HCT116 (cell line): ENCODE data around the gene SDC1. TPM values are rescaled to one million over a fixed set of nuclear protein-coding genes. Genes with fewer than 3 reads are reported as not detected.

ENCODE experiments used
- ATAC-seq: fragments of 200-7000 bp; cut with Tn5 transposase; 2 replicates; pipeline ENCODE4 v1.9.1; 2020; ENCODE audit warnings: mild to moderate bottlenecking, moderate library complexity
- BruUV-seq: library from RNA; stranded (reverse); fragments of 400-500 nt; replicated peaks from 2 replicates; lab custom pipeline; 2021; lab: Mats Ljungman, UMichigan
- CTCF ChIA-PET: fragments of 300-600 bp; sonication (Branson Sonifier 250); formaldehyde crosslinking; loops from one replicate; lab custom pipeline; 2021; ENCODE audit warnings: antibody characterized with exemption; lab: Charles Lee
- POLR2A ChIA-PET: fragments of 300-600, 350-600 bp; sonication (Branson Sonifier 250); formaldehyde crosslinking; loops from one replicate; lab custom pipeline; 2021; ENCODE audit warnings: antibody characterized with exemption; lab: Charles Lee
- RAD21 ChIA-PET, 2 experiments: fragments of 300-600 bp; sonication (Branson Sonifier 250); formaldehyde crosslinking; loops; one replicate each; lab custom pipeline; 2023; ENCODE audit warnings: low total read pairs in 2 of 2; ENCODE audit not compliant: uncharacterized antibody in 2 of 2, unreplicated experiment in 2 of 2, low non-redundant PET in 1 of 2; lab: Charles Lee
- DNase-seq: peaks from one replicate; pipeline ENCODE4 v3.0.0-alpha.2; 2010; ENCODE audit warnings: low read depth, low spot score
- H2AFZ ChIP-seq: fragments of 200-600 bp; shearing (Covaris generic), sonication (generic); 2 replicates; pipeline ENCODE4 v1.6.1; 2017; ENCODE audit warnings: low read depth, mixed run types, mixed read lengths, antibody characterized with exemption, low read length; ENCODE audit not compliant: poor library complexity, severe bottlenecking
- H3K27ac ChIP-seq: 2 replicates; pipeline ENCODE4 v1.5.1; 2012; ENCODE audit warnings: low read depth, low read length
- H3K27me3 ChIP-seq: fragments of 200-600 bp; sonication (generic); 2 replicates; pipeline ENCODE4 v1.6.1; 2016; ENCODE audit warnings: mixed run types, low read length, mixed read lengths; ENCODE audit not compliant: insufficient read depth
- H3K36me3 ChIP-seq, 2 experiments: fragments of 200-500 bp in 1 of 2; fragments of 200-600 bp in 1 of 2; sonication (Bioruptor generic) in 1 of 2; sonication (generic) in 1 of 2; 2 replicates each; pipeline versions ENCODE4 v1.5.1 to v1.6.1; 2014 to 2016; ENCODE audit warnings: low read length in 2 of 2, inconsistent platforms in 1 of 2, mixed read lengths in 1 of 2, mixed run types in 1 of 2; ENCODE audit not compliant: insufficient read depth in 2 of 2, control insufficient read depth in 1 of 2
- H3K4me1 ChIP-seq, 2 experiments: fragments of 200-600 bp in 1 of 2; sonication (generic) in 1 of 2; 2 replicates each; pipeline versions ENCODE4 v1.5.1 to v1.6.1; 2012 to 2017; ENCODE audit warnings: low read length in 2 of 2, inconsistent platforms in 1 of 2, mild to moderate bottlenecking in 1 of 2, mixed read lengths in 1 of 2, mixed run types in 1 of 2, moderate library complexity in 1 of 2; ENCODE audit not compliant: insufficient read depth in 2 of 2, control insufficient read depth in 1 of 2
- H3K4me2 ChIP-seq: fragments of 200-600 bp; sonication (generic); 2 replicates; pipeline ENCODE4 v1.6.1; 2017; ENCODE audit warnings: mixed run types, low read length, mixed read lengths
- H3K4me3 ChIP-seq, 2 experiments: fragments of 200-600 bp in 1 of 2; sonication (generic) in 1 of 2; replicated peaks in 1 of 2; 2 replicates each; pipeline ENCODE4 v1.5.1; 2011 to 2016; ENCODE audit warnings: low read length in 2 of 2, control low read depth in 1 of 2, low read depth in 1 of 2, mild to moderate bottlenecking in 1 of 2, mixed read lengths in 1 of 2, mixed run types in 1 of 2
- H3K79me2 ChIP-seq: fragments of 200-600 bp; sonication (generic); 2 replicates; pipeline ENCODE4 v1.6.1; 2017; ENCODE audit warnings: mild to moderate bottlenecking, mixed run types, low read length, moderate library complexity, mixed read lengths; ENCODE audit not compliant: insufficient read depth
- H3K9ac ChIP-seq: fragments of 200-600 bp; sonication (generic); 2 replicates; pipeline ENCODE4 v1.6.1; 2016; ENCODE audit warnings: low read length, mixed read lengths
- H3K9me2 ChIP-seq: fragments of 200-600 bp; sonication (generic), shearing (Covaris generic); 2 replicates; pipeline ENCODE4 v1.6.1; 2017; ENCODE audit warnings: mixed run types, mild to moderate bottlenecking, moderate library complexity; ENCODE audit not compliant: insufficient read depth
- H3K9me3 ChIP-seq, 2 experiments: fragments of 200-500 bp in 1 of 2; fragments of 200-600 bp in 1 of 2; sonication (Bioruptor generic) in 1 of 2; sonication (generic) in 1 of 2; 2 replicates each; pipeline ENCODE4 v1.6.1; 2014 to 2017; ENCODE audit warnings: low read length in 2 of 2, mixed read lengths in 2 of 2, inconsistent platforms in 1 of 2, low read depth in 1 of 2, mild to moderate bottlenecking in 1 of 2, mixed run types in 1 of 2, moderate library complexity in 1 of 2; ENCODE audit not compliant: control insufficient read depth in 1 of 2, insufficient read depth in 1 of 2
- H4K20me1 ChIP-seq: fragments of 200-600 bp; sonication (generic), shearing (Covaris generic); 2 replicates; pipeline ENCODE4 v1.6.1; 2017; ENCODE audit warnings: mixed run types, mild to moderate bottlenecking, moderate library complexity; ENCODE audit not compliant: insufficient read depth
- CBX3 ChIP-seq: IDR thresholded peaks from 2 replicates; pipeline ENCODE4 v1.6.1; 2012; ENCODE audit warnings: low read depth
- CEBPB ChIP-seq: IDR thresholded peaks from 2 replicates; pipeline ENCODE4 v1.6.1; 2012; ENCODE audit warnings: low read depth
- CTCF ChIP-seq, 3 experiments: fragments of 200-600 bp in 1 of 3; sonication (generic) in 1 of 3; IDR thresholded peaks in 2 of 3; conservative IDR thresholded peaks in 1 of 3; 2 replicates each; pipeline ENCODE4 v1.5.1; 2012 to 2017; ENCODE audit warnings: low read depth in 2 of 3, low read length in 2 of 3, antibody characterized with exemption in 1 of 3, borderline replicate concordance in 1 of 3, control low read depth in 1 of 3, mild to moderate bottlenecking in 1 of 3, mixed read lengths in 1 of 3, mixed run types in 1 of 3, moderate library complexity in 1 of 3; ENCODE audit not compliant: insufficient read depth in 1 of 3
- EZH2phosphoT487 ChIP-seq: fragments of 200-600 bp; IDR thresholded peaks from 2 replicates; pipeline ENCODE4 v1.6.1; 2018; ENCODE audit warnings: antibody characterized with exemption, borderline replicate concordance
- FOSL1 ChIP-seq: IDR thresholded peaks from 2 replicates; pipeline ENCODE4 v1.6.1; 2012; ENCODE audit warnings: low read depth
- MAX ChIP-seq: IDR thresholded peaks from 2 replicates; pipeline ENCODE4 v1.6.1; 2012
- POLR2A ChIP-seq: IDR thresholded peaks from 2 replicates; pipeline ENCODE4 v1.7.0; 2011; ENCODE audit warnings: borderline replicate concordance; ENCODE audit not compliant: insufficient read depth, insufficient read length; ENCODE audit errors: extremely low read depth
- POLR2AphosphoS5 ChIP-seq: IDR thresholded peaks from 2 replicates; pipeline ENCODE4 v1.6.1; 2011; ENCODE audit warnings: mild to moderate bottlenecking, low read depth, low read length, moderate library complexity
- SIN3A ChIP-seq: IDR thresholded peaks from 2 replicates; pipeline ENCODE4 v1.6.1; 2012; ENCODE audit warnings: low read depth
- intact Hi-C: fragments of 100-400 bp; cut with micrococcal nuclease; formaldehyde crosslinking; loops from 2 replicates; pipeline ENCODE4 v1.10.0; 2022
- total RNA-seq: library from RNA; stranded (reverse); gene quantifications from one replicate; pipeline ENCODE4 v1.2.1, GENCODE V29; 2021; ENCODE audit not compliant: unreplicated experiment
- TF ChIP-seq, protein P1 (sequence below): IDR thresholded peaks from 2 replicates; pipeline ENCODE4 v1.6.1; 2011; ENCODE audit warnings: mild to moderate bottlenecking, low read length, moderate library complexity; ENCODE audit not compliant: insufficient replicate concordance; ENCODE audit errors: extremely low read depth

SDC1 gene
- total RNA-seq, 1 experiment from 2014 or later = 32.0 TPM

GRCh38 chr2:20190170-20190569 is 34.8 kb downstream of the SDC1 start:
- no peaks in the 10 kb centered on the region for H3K9me2 ChIP-seq
- no TSS peak for BruUV-seq
- ChIA-PET CTCF (no interaction called here), POLR2A (no interaction called here), RAD21 (no interaction called here)
- H3K4me1 ChIP-seq = peaks cover 3 to 17% of the 10 kb centered on the region in 2 experiments; a peak in 3 of 4 replicates
- H3K36me3 ChIP-seq = no peaks in the 10 kb centered on the region
- H2AFZ ChIP-seq = no peak overlapping the region
- no peak overlapping the region for H3K27ac ChIP-seq
- no peak overlapping the region for H3K4me2 ChIP-seq
- no peaks in the 10 kb centered on the region for H3K27me3 ChIP-seq
- no peaks in the 10 kb centered on the region for H3K9me3 ChIP-seq
- H3K79me2 ChIP-seq = no peaks in the 10 kb centered on the region
- ATAC-seq (no peak), DNase-seq (no peak)
- H4K20me1 ChIP-seq = no peaks in the 10 kb centered on the region
- no peak for TF ChIP-seq CTCF (IDR thresholded peaks at IDR 0.05 in 2 of 3, conservative IDR thresholded peaks at IDR 0.05 in 1 of 3; ENCODE audit: borderline replicate concordance in 1 of 3, insufficient read depth in 1 of 3, low read depth in 2 of 3, low read length in 2 of 3)
- no peak for TF ChIP-seq FOSL1
- TF ChIP-seq POLR2A = no peak
- no peak for TF ChIP-seq POLR2AphosphoS5
- TF ChIP-seq, protein P1, sequence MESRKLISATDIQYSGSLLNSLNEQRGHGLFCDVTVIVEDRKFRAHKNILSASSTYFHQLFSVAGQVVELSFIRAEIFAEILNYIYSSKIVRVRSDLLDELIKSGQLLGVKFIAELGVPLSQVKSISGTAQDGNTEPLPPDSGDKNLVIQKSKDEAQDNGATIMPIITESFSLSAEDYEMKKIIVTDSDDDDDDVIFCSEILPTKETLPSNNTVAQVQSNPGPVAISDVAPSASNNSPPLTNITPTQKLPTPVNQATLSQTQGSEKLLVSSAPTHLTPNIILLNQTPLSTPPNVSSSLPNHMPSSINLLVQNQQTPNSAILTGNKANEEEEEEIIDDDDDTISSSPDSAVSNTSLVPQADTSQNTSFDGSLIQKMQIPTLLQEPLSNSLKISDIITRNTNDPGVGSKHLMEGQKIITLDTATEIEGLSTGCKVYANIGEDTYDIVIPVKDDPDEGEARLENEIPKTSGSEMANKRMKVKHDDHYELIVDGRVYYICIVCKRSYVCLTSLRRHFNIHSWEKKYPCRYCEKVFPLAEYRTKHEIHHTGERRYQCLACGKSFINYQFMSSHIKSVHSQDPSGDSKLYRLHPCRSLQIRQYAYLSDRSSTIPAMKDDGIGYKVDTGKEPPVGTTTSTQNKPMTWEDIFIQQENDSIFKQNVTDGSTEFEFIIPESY = no peak
- TF ChIP-seq SIN3A = no peak
- no peak for TF ChIP-seq CBX3
- no peak for TF ChIP-seq MAX
- no peak for TF ChIP-seq EZH2phosphoT487
- no peak for TF ChIP-seq CEBPB
- H3K9ac ChIP-seq = no peak overlapping the region
- H3K4me3 ChIP-seq = no peak overlapping the region
- intact Hi-C loops = no loop called here
